Stimulated activated CD8-positive, alpha-beta memory T cell treated with anti-CD3 and anti-CD28 coated beads, Interleukin-7, amount 100 ng/mL, for 48 hours (primary cell): ENCODE data around the gene MLANA.
"Not testable (repeated sequence)": the region's sequence is repeated elsewhere in the genome, so short reads cannot be mapped to it uniquely, and the experiment has no call there.

Experiments
- DNase-seq, 2 donors: peaks; one replicate each; pipeline ENCODE4 v3.0.0-alpha.2; 2020; ENCODE audit warnings: low read depth in 1 of 2; ENCODE audit errors: extremely low read depth in 1 of 2

The MLANA gene

DNA sequence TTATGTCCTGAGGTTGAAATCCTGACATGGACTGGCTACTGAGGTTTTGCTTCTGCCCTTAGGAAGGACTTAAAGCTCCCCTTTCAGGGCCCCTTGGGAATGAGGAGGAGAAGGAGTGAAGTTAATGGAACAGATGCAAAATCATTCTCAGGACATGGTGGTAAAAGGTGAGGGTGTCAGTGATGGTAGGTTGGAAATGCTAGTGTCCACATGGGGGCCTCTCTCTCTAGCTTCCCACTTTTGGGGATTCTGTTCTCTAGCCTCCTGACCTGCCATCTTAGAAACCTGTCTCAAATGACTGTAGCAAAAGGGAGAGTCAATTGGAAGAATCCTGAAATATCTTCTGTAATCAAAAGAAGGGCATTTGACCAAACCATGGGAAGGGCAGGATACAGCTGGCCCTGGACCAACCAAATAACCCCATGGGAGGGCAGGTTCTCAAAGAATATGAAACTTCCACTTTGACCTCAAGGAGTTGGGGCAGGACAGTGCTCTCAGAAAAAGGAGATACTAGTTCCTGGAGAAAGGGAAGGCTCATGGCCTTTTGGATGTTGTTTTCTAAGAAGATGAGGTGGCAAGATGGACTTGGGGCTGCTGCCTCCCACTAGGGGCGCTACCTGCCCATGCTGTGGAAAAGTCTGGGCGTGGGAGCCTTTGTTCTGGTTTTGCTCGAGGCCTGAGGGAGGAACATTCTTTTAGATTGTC, 21.2 kb upstream of the MLANA start:
- DNase-seq: no peak

DNA sequence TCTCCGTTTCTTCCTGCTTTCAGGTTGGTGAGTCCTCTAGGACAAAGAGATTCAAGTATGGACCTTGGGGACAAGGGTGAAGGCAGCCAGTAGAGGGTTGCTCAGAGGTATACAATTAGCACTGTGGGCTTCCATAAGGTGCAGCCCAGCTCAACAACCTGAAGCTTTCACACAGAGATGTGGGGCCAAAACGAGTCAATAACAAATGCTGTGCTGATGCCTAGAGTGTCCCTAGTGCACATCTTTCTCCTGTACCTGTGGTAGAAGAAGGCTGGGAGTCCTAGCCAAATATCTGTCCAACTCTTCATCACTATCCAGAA, 20.7 kb upstream of the MLANA start:
- no peak for DNase-seq

DNA sequence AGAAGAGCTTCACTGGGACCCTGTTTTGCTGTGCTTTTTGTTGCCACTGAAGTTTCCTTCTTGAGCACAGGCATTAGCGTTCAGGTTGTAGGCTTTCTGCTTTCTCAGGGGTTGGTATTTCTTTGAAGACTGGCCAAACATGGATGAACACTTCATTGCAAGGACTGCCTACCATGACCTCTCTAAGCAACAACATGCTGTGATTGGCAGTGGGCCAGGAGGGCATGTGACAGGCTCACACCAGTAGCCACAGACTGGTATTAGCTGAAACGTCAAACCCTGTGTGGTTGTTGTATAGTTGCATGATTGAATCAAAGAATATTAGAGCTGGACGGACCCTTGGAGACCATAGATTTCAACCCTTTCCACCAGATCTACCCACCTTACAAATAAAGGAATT, 20.0 kb upstream of the MLANA start:
- no peak for DNase-seq

DNA sequence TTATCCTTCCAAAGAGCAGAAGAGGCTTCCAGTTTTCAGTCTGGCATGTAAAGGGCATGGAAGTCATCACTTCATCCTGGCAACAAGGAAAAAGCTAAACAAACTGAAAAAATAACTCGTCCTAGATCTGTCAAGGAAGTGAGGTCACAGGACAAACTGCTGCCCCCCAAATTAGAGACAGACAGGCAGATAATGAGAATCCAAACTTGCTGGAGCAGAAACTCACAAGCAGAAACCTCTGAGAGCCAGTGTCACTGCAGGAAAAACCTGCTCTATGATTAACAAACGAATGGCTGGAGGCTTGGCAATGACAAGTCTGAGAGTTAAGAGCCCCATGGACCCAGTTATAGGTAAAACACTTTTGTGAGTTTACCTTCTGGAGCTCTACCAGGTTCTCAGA, 18.9 kb upstream of the MLANA start:
- no peak for DNase-seq

DNA sequence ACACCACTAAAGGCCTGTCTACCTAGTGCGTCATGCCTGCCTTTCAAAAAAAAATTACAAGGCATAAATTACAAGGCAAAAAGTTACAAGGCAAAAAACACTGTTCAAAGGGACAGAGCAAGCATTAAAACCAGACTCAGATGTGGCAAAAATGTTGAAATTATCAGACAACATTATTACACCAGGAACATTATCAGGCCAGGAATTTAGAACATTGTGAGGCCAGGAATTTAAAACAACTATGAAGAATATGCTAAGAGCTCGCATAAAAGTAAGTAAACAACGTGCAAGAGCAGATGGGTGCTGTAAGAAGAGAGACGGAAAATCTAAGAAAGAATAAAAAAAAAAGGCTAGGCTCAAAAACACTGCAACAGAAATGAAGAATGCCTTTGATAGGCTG, 18.2 kb upstream of the MLANA start:
- DNase-seq: no peak

DNA sequence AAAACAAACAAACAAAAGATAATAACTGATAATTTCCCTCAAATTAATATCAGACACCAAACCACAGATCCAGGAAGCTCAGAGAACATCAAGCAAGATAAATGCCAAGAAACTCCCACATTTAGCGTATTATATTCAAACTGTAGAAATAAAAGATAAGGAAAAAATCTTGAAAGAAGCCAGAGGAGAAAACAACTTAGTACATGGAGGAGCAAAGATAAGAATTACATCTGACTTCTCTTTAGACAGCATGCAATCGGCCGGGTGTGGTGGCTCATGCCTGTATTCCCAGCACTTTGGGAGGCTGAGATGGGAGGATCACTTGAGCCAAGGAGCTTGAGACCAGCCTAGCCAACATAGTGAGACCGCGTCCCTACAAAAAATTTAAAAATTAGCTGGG, 17.2 kb upstream of the MLANA start:
- no peak for DNase-seq

DNA sequence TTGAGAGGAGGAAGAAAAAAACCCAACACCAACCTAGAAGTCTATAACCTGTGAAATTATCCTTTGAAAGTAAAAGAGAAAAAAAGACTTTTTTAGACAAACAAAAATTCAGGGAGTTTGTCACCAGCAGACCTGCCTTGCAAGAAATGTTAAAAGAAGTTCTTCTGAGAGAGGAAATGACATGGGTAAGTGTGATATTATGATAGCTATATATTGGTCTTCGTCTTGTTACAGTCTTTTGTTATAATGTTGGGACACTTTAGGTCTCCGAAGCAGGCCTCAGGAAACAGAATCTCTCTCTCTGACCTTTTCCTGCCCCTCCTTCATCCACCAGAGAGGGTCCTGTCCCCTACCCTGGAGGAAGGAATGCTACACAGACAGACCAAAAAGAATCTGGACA, 16.6 kb upstream of the MLANA start:
- DNase-seq: no peak

DNA sequence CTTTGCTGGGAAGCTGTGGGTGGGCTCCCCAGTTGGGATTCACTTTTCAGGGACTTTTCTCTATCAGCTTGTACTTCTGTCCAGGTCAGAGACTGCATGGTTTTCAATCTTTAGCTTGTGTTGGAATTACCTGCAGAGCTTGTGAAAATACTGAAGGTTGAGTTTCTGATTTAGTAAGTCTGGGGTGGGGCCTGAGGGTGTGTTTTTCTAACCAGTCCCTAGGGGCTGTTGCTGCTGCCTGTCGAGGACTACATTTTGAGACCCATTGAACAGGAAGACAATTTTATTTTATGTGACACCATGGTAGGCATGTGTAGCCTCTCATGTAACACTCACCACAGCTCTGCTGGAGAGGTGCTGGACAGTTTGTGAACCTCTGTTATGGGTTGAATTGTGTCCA, 14.7 kb upstream of the MLANA start:
- DNase-seq: no peak

DNA sequence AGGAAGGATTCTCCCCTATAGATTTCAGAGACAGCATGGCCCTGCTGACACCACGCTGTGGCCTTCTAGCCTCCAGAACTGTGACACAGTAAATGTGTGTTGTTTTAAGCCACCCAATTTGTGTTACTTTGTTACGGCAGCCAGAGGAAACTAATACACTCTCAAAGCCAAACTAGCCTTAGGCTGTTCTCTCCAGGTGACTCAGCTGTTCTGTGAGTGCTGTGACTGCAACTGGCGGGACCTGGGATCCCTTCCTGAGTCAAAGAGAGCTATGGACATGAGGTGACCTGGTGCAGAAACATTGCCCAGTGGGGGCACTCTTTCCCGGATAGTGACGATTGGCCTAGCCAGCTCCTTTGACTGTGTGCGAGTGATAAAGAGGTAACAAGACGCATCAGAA, 14.0 kb upstream of the MLANA start:
- no peak for DNase-seq

DNA sequence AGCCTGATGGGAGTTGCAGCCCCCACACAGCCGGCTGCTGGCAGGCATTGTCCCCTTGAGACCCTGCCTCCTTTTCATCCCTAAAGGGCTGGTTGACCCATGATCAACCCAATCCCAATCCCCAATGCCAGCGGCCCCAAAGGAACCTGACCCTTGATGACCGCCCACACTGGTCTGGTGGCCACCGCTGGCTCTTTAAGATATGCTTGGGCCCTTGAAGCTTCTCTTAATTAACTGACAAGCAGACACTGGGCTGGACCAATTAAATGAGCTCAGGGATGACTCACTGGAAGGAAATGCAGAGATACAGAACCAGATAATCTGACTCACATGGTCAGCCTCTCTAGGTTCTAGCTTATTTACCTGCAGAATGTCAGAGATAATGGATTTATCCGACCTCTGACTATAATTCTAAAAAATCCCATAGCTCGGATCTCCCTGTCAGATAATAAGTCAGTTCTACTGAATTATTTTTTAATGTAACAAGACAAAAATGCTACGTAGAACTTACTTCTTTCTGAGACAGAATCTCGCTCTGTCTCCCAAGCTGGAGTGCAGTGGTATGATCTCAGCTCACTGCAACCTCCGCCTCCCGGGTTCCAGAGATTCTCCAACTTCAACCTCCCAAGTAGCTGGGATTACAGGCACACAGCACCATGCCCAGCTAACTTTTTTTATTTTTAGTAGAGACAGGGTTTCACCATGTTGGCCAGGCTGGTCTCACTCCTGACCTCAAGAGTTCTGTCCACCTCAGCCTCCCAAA, 11.1 kb upstream of the MLANA start:
- no peak for DNase-seq

DNA sequence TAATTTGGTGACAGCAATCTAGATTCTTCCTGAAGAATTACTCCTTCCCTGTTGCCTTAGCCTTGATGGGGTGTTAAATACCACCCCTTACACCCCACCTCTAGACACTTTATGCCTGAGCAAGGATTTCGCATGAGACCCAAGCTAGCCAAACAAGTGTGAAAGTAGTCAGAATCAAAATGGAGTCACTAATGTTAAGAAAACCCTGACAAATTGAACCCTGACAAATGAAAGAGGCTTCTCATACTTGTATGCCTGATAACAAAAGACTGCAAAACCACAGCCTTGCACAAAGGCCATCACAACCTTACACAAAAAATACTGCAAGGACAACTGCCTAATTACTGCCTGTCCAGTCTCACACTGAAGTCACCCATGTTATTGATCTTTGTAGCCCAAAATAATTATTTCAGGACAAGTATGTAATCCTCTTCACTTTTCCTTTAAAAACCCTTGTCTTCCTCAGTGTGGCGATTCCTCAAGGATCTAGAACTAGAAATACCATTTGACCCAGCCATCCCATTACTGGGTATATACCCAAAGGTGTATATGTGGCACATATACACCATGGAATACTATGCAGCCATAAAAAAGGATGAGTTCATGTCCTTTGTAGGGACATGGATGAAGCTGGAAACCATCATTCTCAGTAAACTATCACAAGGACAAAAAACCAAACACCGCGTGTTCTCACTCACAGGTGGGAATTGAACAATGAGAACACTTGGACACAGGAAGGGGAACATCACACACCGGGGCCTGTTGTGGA, 8.3 kb upstream of the MLANA start:
- DNase-seq: not testable (repeated sequence)

DNA sequence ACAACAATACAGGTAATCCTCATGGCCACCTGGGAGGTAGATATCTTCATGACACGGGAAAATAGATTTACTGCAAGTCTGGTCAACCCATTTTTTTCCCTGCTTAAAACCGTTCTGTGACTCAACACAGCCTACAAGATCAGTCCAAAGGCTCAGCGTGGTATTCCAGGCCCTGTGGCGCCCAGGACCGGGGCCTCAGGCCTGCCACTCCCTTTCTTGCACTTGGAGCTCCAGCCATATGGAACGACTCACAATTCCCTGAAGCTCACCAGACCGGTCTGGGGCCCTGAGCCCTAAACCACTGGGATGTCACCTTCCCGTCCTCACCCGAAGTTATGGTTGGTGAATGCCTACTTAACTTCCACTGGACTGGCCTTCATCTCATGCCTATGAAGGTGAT, 6.5 kb upstream of the MLANA start:
- no peak for DNase-seq

DNA sequence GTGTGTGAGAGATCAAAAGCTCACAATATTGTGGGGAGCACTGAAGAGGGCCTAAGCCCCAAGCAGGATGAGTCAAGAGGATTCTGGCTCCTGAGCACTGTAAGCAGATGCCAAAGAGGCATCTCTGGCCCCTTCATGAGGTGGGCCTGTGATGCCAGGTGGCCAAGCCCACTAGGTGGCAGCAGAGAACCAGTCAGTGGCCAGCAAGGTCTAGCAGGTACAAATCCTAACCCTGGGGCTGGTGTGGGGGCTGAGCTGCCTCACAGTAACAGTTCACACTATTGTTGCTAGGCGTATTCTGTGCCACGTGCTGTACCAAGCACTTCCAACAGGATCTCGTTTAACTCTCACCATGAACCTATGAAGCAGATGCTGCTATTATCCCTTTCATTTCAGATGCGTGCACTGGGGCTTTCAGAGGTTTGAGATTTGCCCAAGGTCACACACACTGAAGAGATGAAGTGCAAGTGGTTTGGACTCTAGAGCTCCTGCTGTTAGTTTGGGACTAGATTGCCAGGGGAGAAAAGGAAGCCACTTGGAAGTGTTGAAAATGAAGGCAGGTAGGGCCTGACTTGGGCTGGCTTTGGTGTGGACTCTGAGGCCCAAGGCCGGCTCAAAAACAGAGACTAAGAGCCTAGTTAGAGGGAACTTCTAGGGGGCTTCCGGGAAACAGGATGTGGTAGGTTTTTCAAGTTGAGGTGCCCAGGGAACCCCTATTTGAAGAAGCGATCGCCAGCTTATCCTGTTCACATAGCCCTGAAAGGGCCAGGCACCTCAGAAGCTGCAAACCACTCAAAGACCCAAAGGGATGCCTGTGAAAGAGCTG, 4.4 kb upstream of the MLANA start:
- DNase-seq: peak; percentile 52 to 79

DNA sequence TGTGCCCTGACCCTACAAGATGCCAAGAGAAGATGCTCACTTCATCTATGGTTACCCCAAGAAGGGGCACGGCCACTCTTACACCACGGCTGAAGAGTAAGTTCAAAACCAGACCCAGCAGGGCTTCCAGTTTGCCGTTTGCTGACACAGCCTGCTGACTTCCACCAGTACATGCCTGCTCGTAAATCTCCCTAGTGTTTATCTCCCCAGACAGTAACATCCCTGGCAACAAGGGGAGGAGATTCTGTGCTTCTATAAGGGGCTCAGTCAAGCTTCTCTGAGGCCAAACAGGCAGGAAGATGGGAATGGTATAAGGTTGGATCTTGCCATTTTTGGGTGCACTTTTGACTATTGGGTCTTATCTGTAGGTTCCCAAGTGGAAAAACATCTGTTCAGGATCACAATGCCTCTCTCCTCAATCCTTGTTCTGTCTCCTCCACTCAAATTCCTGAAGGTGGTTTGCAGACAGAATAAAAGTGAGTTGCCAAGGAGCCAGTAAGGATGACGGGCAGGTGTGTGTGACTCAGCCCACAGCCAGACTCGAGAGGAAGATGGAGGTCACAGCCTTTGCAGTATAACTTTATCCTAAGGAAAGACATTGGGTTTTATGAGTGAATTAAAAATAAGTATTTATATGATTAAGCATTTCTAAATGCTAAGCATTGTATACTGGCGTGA, 1.9 kb downstream of the MLANA start:
- no peak for DNase-seq

DNA sequence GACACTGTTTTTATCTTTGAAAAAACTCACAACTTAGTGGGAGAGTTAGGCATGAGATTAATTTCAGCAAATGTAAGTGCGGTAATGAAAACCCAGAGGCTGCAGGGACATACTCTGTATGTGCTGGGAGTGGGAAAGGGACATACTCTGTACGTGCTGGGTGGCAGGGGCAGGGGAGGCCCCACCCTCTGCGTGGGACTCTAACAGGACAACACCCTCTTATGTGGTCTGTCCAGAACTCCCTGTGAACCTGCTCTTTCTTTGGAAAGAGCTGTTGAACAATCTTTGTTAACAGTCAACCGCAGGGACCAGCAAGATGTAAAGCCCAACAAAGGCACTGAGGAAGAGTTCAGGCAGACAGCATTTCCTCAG, 2.4 kb downstream of the MLANA start:
- no peak for DNase-seq

DNA sequence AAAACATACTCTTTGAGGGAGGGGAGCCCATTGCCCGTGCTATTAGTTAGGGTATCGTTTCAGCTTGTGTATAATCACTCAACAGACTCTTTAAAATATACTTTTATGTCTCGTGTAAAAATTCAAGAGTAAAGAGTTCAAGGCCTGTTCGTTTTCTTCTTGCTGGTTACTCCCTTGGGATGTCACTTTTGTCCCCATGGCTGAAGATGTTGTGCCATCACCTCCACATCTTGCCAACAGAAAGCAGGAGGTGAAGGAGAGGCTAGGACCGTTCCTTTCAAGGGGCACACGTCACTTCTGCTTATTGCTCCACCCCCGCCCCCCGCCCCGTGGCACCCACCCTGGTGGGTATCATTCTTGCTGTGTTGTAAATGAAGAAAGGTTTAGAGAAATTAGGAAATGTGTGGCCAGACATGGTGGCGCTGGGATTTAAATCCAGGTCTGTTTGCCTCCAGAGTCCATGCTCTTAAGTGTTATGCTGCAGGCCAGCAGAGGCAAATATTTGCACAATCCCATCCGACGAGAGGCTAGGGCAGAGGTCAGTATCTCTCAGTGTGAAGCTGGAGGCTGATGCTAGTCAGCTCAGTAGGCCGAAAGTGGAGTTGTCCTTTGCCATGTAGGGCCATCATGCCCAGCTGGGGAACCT, 3.0 kb downstream of the MLANA start:
- DNase-seq: no peak

DNA sequence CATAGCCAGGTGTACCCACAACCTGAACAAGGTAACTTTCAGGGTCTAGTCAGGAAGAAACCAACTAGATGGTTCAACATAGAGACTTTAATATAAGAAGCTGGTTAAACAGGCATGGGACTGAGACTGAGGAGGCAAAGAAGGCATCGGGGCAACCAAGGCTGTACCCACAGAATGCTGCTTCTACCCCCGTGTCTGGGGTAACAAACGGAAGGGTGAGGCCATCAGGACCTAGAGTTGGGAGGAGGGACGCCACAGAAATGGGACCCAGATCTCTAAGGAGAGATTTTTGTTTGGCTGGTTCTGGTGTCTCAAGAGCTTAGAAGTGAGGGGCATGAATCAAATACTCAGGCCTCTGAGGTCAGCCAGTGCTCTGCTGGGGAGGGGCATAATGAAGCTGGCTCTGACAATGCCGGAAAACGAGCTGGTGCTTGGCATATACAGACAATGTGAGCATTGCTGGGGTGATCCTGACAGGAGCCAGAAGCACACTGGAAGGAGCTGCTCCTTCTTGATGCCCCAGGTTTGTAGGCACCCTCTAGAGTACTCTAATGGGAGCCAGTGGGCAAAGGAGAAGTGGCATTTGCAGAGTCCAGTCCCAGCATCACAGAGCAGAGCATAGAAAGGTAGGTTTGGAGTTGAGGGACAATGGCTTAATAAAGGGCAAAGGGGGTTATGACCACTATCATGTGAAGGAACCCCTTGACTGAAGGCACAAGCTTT, 3.7 kb downstream of the MLANA start:
- no peak for DNase-seq

DNA sequence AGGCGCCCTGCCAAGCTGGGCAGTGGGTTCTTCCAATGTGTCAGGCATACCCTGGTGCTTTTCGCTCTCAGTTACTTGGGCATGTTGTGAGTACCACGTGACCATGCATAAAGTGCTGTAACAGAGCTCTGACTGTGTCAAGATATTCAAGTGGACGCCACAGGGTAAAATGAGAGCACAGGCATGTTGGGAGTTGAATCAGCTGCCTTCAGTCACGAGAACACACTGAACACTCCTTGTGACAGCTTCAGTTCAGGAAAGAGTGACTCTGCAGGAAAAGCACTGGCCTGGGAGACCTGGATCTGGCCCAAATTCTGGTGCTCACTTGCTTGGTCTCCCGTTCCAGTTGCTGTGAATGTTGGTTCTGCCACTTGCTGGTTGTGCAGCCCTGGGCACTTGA, 5.1 kb downstream of the MLANA start:
- no peak for DNase-seq

DNA sequence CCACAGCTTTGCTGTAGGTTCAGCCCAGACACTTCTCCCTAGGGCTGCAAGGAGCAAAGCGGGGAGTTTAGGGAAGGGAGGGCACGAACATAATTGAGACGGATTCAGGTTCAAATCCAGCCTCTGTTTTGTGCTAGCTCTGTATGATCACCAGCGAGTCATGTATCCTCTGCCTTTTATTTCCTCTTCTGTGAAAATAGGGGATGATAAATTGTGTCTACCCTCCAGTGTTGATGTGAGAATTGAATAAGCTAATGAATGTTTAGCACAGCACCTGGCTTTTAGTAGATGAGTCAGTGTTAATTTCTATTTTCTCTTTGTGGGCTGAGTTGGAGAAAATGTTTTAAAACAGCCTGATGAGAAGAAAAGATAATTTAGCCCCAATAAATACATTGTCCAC, 6.2 kb downstream of the MLANA start:
- DNase-seq: no peak

DNA sequence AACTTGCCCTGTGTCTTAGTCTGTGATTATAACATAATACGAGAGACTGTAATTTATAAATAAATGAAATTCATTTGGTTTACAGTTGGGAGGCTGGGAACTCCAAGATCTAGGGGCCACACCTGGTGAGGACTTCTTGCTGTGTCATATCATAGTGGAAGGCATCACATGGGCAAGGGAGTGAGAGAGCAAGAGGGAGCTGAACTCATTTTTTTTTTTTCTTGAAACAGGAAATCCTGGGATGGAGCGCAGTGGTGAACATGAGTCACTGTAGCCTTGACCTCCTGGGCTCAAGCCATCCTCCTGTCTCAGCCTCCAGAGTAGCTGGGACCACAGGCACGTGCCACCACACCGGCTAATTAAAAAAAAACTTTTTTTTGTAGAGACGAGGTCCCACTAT, 7.2 kb downstream of the MLANA start:
- no peak for DNase-seq
